PC-3 (cell line): Measurements from ENCODE around the gene DNAH14. TPM values are rescaled to one million over a fixed set of nuclear protein-coding genes. Genes with fewer than 3 reads are reported as not detected.

Experiments
- ATAC-seq: fragments of 200-7000 bp; cut with Tn5 transposase; 2 replicates; pipeline ENCODE4 v1.9.1; 2020; ENCODE audit warnings: mild to moderate bottlenecking, moderate library complexity
- BruUV-seq: library from RNA; stranded (reverse); fragments of 400-500 nt; replicated peaks from 2 replicates; lab custom pipeline; 2021; lab: Mats Ljungman, UMichigan
- CTCF ChIA-PET: fragments of 300-600 bp; sonication (Branson Sonifier 250); formaldehyde crosslinking; loops from one replicate; lab custom pipeline; 2022; ENCODE audit warnings: antibody characterized with exemption; lab: Charles Lee
- POLR2A ChIA-PET: fragments of 300-600 bp; sonication (Branson Sonifier 250); formaldehyde crosslinking; loops from one replicate; lab custom pipeline; 2022; ENCODE audit warnings: antibody characterized with exemption; ENCODE audit not compliant: unreplicated experiment; lab: Charles Lee
- DNase-seq: peaks from one replicate; pipeline ENCODE4 v3.0.0-alpha.2; 2015
- H2AFZ ChIP-seq: fragments of 300-600 bp; sonication (generic); 2 replicates; pipeline ENCODE4 v1.6.0; 2016; ENCODE audit warnings: antibody characterized with exemption, low read length
- H3F3A ChIP-seq: fragments of 300-600 bp; sonication (generic); one replicate; pipeline ENCODE4 v1.6.0; 2017; ENCODE audit warnings: antibody characterized with exemption, low read length, control low read depth, mild to moderate bottlenecking; ENCODE audit not compliant: unreplicated experiment
- H3K27ac ChIP-seq: fragments of 300-600 bp; sonication (generic); 2 replicates; pipeline ENCODE4 v1.5.1; 2016; ENCODE audit warnings: mild to moderate bottlenecking, low read length
- H3K27me3 ChIP-seq: fragments of 300-600 bp; sonication (generic); 2 replicates; pipeline ENCODE4 v1.6.1; 2016; ENCODE audit warnings: low read length, mixed read lengths
- H3K36me3 ChIP-seq: fragments of 300-600 bp; sonication (generic); 2 replicates; pipeline ENCODE4 v1.6.1; 2016; ENCODE audit warnings: low read depth, mixed run types, low read length, mixed read lengths
- H3K4me1 ChIP-seq: fragments of 300-600 bp; sonication (generic); 2 replicates; pipeline ENCODE4 v1.5.1; 2016; ENCODE audit warnings: low read length; ENCODE audit not compliant: insufficient read depth
- H3K4me2 ChIP-seq: fragments of 300-600 bp; sonication (generic); 2 replicates; pipeline ENCODE4 v1.6.0; 2016; ENCODE audit warnings: low read length
- H3K4me3 ChIP-seq: fragments of 300-600 bp; sonication (generic); 2 replicates; pipeline ENCODE4 v1.5.1; 2016; ENCODE audit warnings: mild to moderate bottlenecking, low read length, mixed read lengths
- H3K79me2 ChIP-seq: fragments of 300-600 bp; sonication (generic); 2 replicates; pipeline ENCODE4 v1.6.1; 2017; ENCODE audit warnings: low read length, mixed read lengths
- H3K9ac ChIP-seq: fragments of 300-600 bp; sonication (generic); 2 replicates; pipeline ENCODE4 v1.6.0; 2016; ENCODE audit warnings: mild to moderate bottlenecking, low read length
- H3K9me2 ChIP-seq: fragments of 300-600 bp; sonication (generic); replicated peaks from 2 replicates; pipeline ENCODE4 v1.6.1; 2016; ENCODE audit warnings: mixed run types, low read length, mixed read lengths
- H3K9me3 ChIP-seq: fragments of 300-600 bp; sonication (generic); 2 replicates; pipeline ENCODE4 v1.6.1; 2016; ENCODE audit warnings: low read length, mixed read lengths
- H4K20me1 ChIP-seq: fragments of 300-600 bp; sonication (generic); 2 replicates; pipeline ENCODE4 v1.6.1; 2016; ENCODE audit warnings: low read length, mixed read lengths
- CTCF ChIP-seq: fragments of 300-600 bp; sonication (generic); conservative IDR thresholded peaks from 2 replicates; pipeline ENCODE4 v1.5.1; 2017; ENCODE audit warnings: antibody characterized with exemption, low read depth, mild to moderate bottlenecking, low read length
- EZH2 ChIP-seq: fragments of 300-600 bp; sonication (generic); IDR thresholded peaks from one replicate; pipeline ENCODE4 v1.6.1; 2017; ENCODE audit warnings: antibody characterized with exemption, mild to moderate bottlenecking, low read length; ENCODE audit not compliant: unreplicated experiment
- EZH2phosphoT487 ChIP-seq: fragments of 300-600 bp; sonication (generic); IDR thresholded peaks from 2 replicates; pipeline ENCODE4 v1.6.1; 2018; ENCODE audit warnings: mild to moderate bottlenecking, antibody characterized with exemption, low read length, borderline replicate concordance
- intact Hi-C: fragments of 100-400 bp; cut with micrococcal nuclease; formaldehyde crosslinking; loops from 2 replicates; pipeline ENCODE4 v1.9.0; 2023
- total RNA-seq: library from RNA; depleted of rRNA; stranded (reverse); fragments of >200 nt; gene quantifications from 2 replicates; pipeline ENCODE4 v1.2.3, GENCODE V29; 2014

Gene DNAH14
- total RNA-seq, 1 experiment from 2014 or later = 42.8 TPM

DNA sequence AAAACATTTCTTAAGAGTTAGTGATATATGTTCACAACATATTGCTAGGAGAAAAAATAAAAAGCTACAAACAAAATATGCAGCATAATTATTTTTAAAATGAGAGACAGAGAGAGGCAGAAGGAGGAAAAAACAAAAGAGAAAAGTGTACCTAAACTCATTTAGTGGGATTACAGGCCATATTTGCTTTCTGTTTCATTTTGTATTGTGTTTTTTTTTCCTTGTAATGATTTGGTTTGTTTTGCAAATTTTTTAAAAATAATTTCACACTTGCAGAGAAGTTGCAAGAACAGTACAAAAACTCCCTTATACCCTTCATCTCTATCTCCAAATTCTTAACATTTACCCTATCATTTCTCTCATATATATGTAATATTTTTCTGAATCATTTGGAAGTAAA lies 433.3 kb downstream of the DNAH14 start:
- H3K4me3 ChIP-seq = no peak overlapping the region
- H3K79me2 ChIP-seq = no peaks in the 10 kb centered on the region
- H3F3A ChIP-seq = no peaks in the 10 kb centered on the region
- H4K20me1 ChIP-seq = no peaks in the 10 kb centered on the region
- no peaks in the 10 kb centered on the region for H3K9me2 ChIP-seq
- H3K9ac ChIP-seq = no peak overlapping the region
- intact Hi-C loops = no loop called here
- H2AFZ ChIP-seq = no peak overlapping the region
- peaks cover 15% of the 10 kb centered on the region for H3K4me1 ChIP-seq
- H3K9me3 ChIP-seq = no peaks in the 10 kb centered on the region
- no TSS peak for BruUV-seq
- ChIA-PET CTCF (no interaction called here), POLR2A (interaction anchor here (0.6 kb wide), 1 partner anchor 83 kb away, joined by 6 read pairs; no protein-coding TSS in a partner anchor)
- no peak for TF ChIP-seq EZH2
- TF ChIP-seq EZH2phosphoT487 = no peak
- TF ChIP-seq CTCF = no peak
- H3K27me3 ChIP-seq = no peaks in the 10 kb centered on the region
- H3K4me2 ChIP-seq = no peak overlapping the region
- H3K36me3 ChIP-seq = no peaks in the 10 kb centered on the region
- DNase-seq (no peak), ATAC-seq (no peak)
- H3K27ac ChIP-seq = no peak overlapping the region

DNA sequence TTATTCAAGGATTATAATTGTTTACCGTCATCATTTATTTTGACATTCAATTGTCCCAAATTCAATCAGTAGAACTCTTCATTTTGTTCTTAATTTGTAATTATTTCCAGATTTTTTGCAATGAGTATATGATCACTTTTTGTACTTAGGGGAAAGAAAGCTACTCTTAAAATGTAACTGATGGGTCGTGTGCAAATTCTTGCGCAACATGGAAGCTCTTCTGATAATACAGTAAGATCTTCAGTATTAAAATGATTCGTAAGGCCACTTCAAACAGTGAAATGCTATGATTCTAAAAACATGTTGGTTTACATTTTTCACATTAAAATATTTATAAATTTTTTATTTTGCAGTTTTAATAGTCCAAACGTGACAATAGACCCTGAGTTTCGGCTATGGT lies 435.0 kb downstream of the DNAH14 start:
- DNase-seq = no peak
- no peak overlapping the region for H3K9ac ChIP-seq
- no peak overlapping the region for H3K4me3 ChIP-seq
- POLR2A ChIA-PET = no interaction called here
- H3K9me2 ChIP-seq = no peaks in the 10 kb centered on the region
- BruUV-seq = no TSS peak
- TF ChIP-seq CTCF = no peak
- TF ChIP-seq EZH2phosphoT487 = no peak
- no peak for TF ChIP-seq EZH2
- no peak overlapping the region for H3K4me2 ChIP-seq
- no peaks in the 10 kb centered on the region for H3F3A ChIP-seq
- CTCF ChIA-PET = no interaction called here
- intact Hi-C loops = no loop called here
- no peaks in the 10 kb centered on the region for H3K27me3 ChIP-seq
- H3K36me3 ChIP-seq = no peaks in the 10 kb centered on the region
- no peak overlapping the region for H3K27ac ChIP-seq
- no peak overlapping the region for H2AFZ ChIP-seq
- H3K9me3 ChIP-seq = no peaks in the 10 kb centered on the region
- H3K79me2 ChIP-seq = no peaks in the 10 kb centered on the region
- ATAC-seq = no peak
- H4K20me1 ChIP-seq = no peaks in the 10 kb centered on the region
- peaks cover 15% of the 10 kb centered on the region for H3K4me1 ChIP-seq

DNA sequence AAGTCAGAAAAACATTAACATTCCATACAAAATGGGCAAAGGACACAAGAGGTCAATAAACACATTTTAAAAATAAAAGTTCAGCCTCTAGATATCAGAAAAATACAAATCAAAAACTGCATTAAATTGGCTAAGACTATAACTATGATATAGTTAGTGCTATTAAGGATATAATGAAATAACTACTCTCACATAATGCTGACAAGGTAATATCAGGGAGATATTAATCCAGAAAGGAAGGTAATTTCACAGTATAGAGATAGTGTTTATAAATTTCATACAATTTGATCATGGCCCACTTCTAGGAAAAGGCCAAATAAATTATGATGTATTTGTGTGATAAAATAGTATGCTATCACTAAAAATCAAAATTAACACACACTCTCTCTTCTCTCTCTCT lies 436.5 kb downstream of the DNAH14 start:
- Histone ChIP-seq H3K4me3 (no peak overlapping the region), H3K9me3 (no peaks in the 10 kb centered on the region), H3F3A (no peaks in the 10 kb centered on the region), H2AFZ (no peak overlapping the region), H3K4me2 (no peak overlapping the region), H3K79me2 (no peaks in the 10 kb centered on the region), H3K9me2 (no peaks in the 10 kb centered on the region), H3K36me3 (no peaks in the 10 kb centered on the region), H3K27ac (no peak overlapping the region), H3K4me1 (peaks cover 9% of the 10 kb centered on the region), H3K27me3 (no peaks in the 10 kb centered on the region), H3K9ac (no peak overlapping the region), H4K20me1 (no peaks in the 10 kb centered on the region)
- TF ChIP-seq CTCF (no peak), EZH2phosphoT487 (no peak), EZH2 (no peak)
- ChIA-PET CTCF (interaction anchor here (0.6 kb wide), 1 partner anchor 17 kb away, joined by 4 read pairs; no protein-coding TSS in a partner anchor), POLR2A (no interaction called here)
- DNase-seq = no peak
- intact Hi-C loops = no loop called here
- no TSS peak for BruUV-seq
- no peak for ATAC-seq
